BJ (cell line): ENCODE results near the gene CFTR. TPM values are rescaled to one million over a fixed set of nuclear protein-coding genes. Genes with fewer than 3 reads are reported as not detected.

ENCODE experiments used
- CTCF ChIA-PET: fragments of 350-600 bp; formaldehyde crosslinking; extraction: SDS; loops from one replicate; lab custom pipeline; 2021; ENCODE audit warnings: antibody characterized with exemption, inconsistent platforms; lab: Yijun Ruan, JAX
- POLR2A ChIA-PET: fragments of 300-600 bp; sonication (Branson Sonifier 250); formaldehyde crosslinking; extraction: SDS; loops from one replicate; lab custom pipeline; 2021; ENCODE audit warnings: antibody characterized with exemption; lab: Charles Lee
- DNase-seq: peaks from one replicate; pipeline ENCODE4 v3.0.0-alpha.2; 2011; ENCODE audit warnings: low read depth
- H3K27me3 ChIP-seq: 2 replicates; pipeline ENCODE4 v1.6.0; 2011; ENCODE audit warnings: low read length; ENCODE audit not compliant: control insufficient read depth, insufficient read depth
- H3K36me3 ChIP-seq: 2 replicates; pipeline ENCODE4 v1.5.1; 2011; ENCODE audit warnings: low read length; ENCODE audit not compliant: control insufficient read depth, insufficient read depth
- H3K4me3 ChIP-seq: 2 replicates; pipeline ENCODE4 v1.5.1; 2011; ENCODE audit warnings: low read depth, mild to moderate bottlenecking, control low read depth, low read length
- CTCF ChIP-seq: IDR thresholded peaks from 2 replicates; pipeline ENCODE4 v1.5.1; 2011; ENCODE audit warnings: low read depth, mild to moderate bottlenecking, control low read depth, inconsistent platforms, low read length, moderate library complexity; ENCODE audit not compliant: insufficient read depth
- polyA plus RNA-seq: library from polyadenylated mRNA; depleted of rRNA; stranded (reverse); fragments of >200 nt; gene quantifications from 2 replicates; pipeline ENCODE4 v1.2.3, GENCODE V29; 2011

CFTR gene
- polyA plus RNA-seq, 1 experiment: not detected

GRCh38 chr7:117659531-117660011, 179.7 kb downstream of the CFTR start:
- Histone ChIP-seq H3K27me3 (no peaks in the 10 kb centered on the region; the same call in 1 of the 2 replicates), H3K4me3 (no peak overlapping the region), H3K36me3 (no peaks in the 10 kb centered on the region)
- ChIA-PET CTCF (no interaction called here), POLR2A (no interaction called here)
- TF ChIP-seq CTCF: no peak
- DNase-seq: peak; percentile 19

- Histone ChIP-seq H3K36me3 (no peaks in the 10 kb centered on the region), H3K4me3 (no peak overlapping the region), H3K27me3 (no peaks in the 10 kb centered on the region; the same call in 1 of the 2 replicates)
- CTCF ChIA-PET: interaction anchor here (0.6 kb wide), 1 partner anchor 209 kb away, joined by 4 read pairs; no protein-coding TSS in a partner anchor
- POLR2A ChIA-PET: no interaction called here
- no peak for DNase-seq
- no peak for TF ChIP-seq CTCF
Observed at GRCh38 chr7:117661328-117661727, 181.5 kb downstream of the CFTR start.

- DNase-seq: no peak
- Histone ChIP-seq H3K27me3 (no peaks in the 10 kb centered on the region; the same call in 1 of the 2 replicates), H3K4me3 (no peak overlapping the region), H3K36me3 (no peaks in the 10 kb centered on the region)
- POLR2A ChIA-PET: no interaction called here
- TF ChIP-seq CTCF: no peak
- CTCF ChIA-PET: interaction anchor here (1.3 kb wide), 1 partner anchor 9 kb away, joined by 3 read pairs; no protein-coding TSS in a partner anchor
Observed at GRCh38 chr7:117664047-117664446, 184.2 kb downstream of the CFTR start.

GRCh38 chr7:117665368-117665767, 185.5 kb downstream of the CFTR start:
- ChIA-PET CTCF (interaction anchor here (1.3 kb wide), 1 partner anchor 8 kb away, joined by 3 read pairs; no protein-coding TSS in a partner anchor), POLR2A (interaction anchor here (0.5 kb wide), 1 partner anchor 657 kb away, joined by 19 read pairs; no protein-coding TSS in a partner anchor)
- Histone ChIP-seq H3K4me3 (no peak overlapping the region), H3K27me3 (no peaks in the 10 kb centered on the region; the same call in 1 of the 2 replicates), H3K36me3 (no peaks in the 10 kb centered on the region)
- no peak for DNase-seq
- no peak for TF ChIP-seq CTCF

- Histone ChIP-seq H3K4me3 (no peak overlapping the region), H3K36me3 (no peaks in the 10 kb centered on the region), H3K27me3 (no peaks in the 10 kb centered on the region; the same call in 1 of the 2 replicates)
- no peak for TF ChIP-seq CTCF
- CTCF ChIA-PET: no interaction called here
- no peak for DNase-seq
- POLR2A ChIA-PET: interaction anchor here (0.5 kb wide), 1 partner anchor 657 kb away, joined by 19 read pairs; no protein-coding TSS in a partner anchor
Observed at GRCh38 chr7:117666031-117666430, 186.2 kb downstream of the CFTR start.
